ENCODE measurements around the gene COL23A1.

DNA sequence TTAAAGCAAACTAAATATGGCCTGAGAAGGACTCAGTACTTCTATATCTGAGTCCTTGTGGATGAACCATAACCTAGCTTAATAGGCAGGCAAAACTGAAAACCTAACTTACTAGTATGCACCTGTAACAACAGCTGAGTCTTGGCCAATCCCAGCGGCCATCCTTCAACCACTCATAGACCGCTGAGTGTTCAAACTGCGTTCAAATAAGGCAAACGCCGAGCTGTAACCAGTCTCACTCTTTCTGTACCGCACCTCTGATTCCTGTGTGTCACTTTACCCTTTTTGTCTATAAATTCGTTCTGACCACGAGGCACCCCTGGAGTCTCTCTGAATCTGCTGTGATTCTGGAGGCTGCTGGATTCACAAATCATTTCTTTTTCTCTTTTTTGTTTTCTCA is 170.5 kb downstream of the COL23A1 start:
- TF ChIP-seq CTCF (conservative IDR thresholded peaks at IDR 0.05 in 1 of 2, IDR thresholded peaks at IDR 0.05 in 1 of 2; ENCODE audit: low read depth in 1 of 2, low read length in 2 of 2), result no peak
- TF ChIP-seq EZH2 (IDR thresholded peaks at IDR 0.05; ENCODE audit: low read length, missing control alignments), result no peak

Data from fibroblast of lung (primary cell).